Prostate gland (tissue), 2 donors: Measurements from ENCODE around the gene BANF1.

ENCODE experiments used
- CTCF ChIP-seq, 4 experiments: fragments of 200-600 bp in 2 of 4; fragments of 450-650 bp in 2 of 4; sonication (generic) in 2 of 4; IDR thresholded peaks; 1 replicate in 3 of 4; 2 replicates in 1 of 4; pipeline ENCODE4 v1.5.1; 2016 to 2019; ENCODE audit warnings: antibody characterized with exemption in 4 of 4, mild to moderate bottlenecking in 2 of 4, moderate library complexity in 2 of 4
- POLR2A ChIP-seq: fragments of 450-650 bp; IDR thresholded peaks from one replicate; pipeline ENCODE4 v1.6.1; 2016; ENCODE audit warnings: antibody characterized with exemption, mild to moderate bottlenecking
- POLR2AphosphoS5 ChIP-seq: sonication (generic); formaldehyde crosslinking; IDR thresholded peaks from one replicate; pipeline ENCODE4 v1.6.1; 2017; ENCODE audit warnings: antibody characterized with exemption

- TF ChIP-seq CTCF (IDR thresholded peaks at IDR 0.05) (peak in 2 of 4 experiments; percentile 27), POLR2A (no peak), POLR2AphosphoS5 (no peak)
These were observed 434 bp downstream of the BANF1 start for GRCh38 chr11:66002648-66003225.
